ENCODE results near the gene TPRX1. TPM values are rescaled to one million over a fixed set of nuclear protein-coding genes. Genes with fewer than 3 reads are reported as not detected.

TPRX1 gene
- total and polyA plus RNA-seq, 4 experiments from 2014 or later, result not detected

DNA sequence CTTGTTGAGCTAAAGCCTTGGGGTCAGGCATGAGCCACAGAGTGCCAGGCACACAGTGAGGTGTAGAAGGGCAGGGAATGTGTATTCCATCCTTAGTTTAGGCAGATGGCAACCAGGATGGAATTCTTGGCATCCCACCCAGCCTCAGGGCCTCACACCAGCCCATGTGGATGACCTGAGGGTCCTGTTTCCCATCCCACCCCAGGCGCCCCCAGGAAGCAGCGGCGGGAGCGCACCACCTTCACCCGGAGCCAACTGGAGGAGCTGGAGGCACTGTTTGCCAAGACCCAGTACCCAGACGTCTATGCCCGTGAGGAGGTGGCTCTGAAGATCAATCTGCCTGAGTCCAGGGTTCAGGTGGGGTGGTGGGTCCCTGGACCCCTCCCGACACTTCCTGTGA lies 31.7 kb upstream of the TPRX1 start:
- CTCF ChIA-PET (ENCODE audit: partially characterized antibody), result no interaction called here
- Mint-ChIP-seq H3K27me3 (peaks cover 0 to 1% of the 10 kb centered on the region in 2 donors), H3K4me3 (no peak overlapping the region), H3K36me3 (no peaks in the 10 kb centered on the region), H3K27ac (no peak overlapping the region), H3K9me3 (peaks cover 0 to 2% (median 0%) of the 10 kb centered on the region in 8 donors), H3K4me1 (no peaks in the 10 kb centered on the region)
- H3K4me1 ChIP-seq (ENCODE audit: insufficient read depth, low read length), result no peaks in the 10 kb centered on the region
- no peaks in the 10 kb centered on the region for H3K36me3 ChIP-seq (ENCODE audit: insufficient read depth, low read length)
- H3K9me3 ChIP-seq (ENCODE audit: control insufficient read depth in 1 of 2, low read length in 2 of 2), result no peaks in the 10 kb centered on the region
- POLR2A ChIA-PET (ENCODE audit: partially characterized antibody), result no interaction called here
- H3K4me3 ChIP-seq (ENCODE audit: low read length in 2 of 2), result no peak overlapping the region
- no peak overlapping the region for H3K27ac ChIP-seq (ENCODE audit: low read depth, low read length)
- H3K27me3 ChIP-seq (ENCODE audit: insufficient read depth, low read length), result no peaks in the 10 kb centered on the region
- intact Hi-C loops (cut with micrococcal nuclease), result no loop called here
- DNase-seq, result no peak

DNA sequence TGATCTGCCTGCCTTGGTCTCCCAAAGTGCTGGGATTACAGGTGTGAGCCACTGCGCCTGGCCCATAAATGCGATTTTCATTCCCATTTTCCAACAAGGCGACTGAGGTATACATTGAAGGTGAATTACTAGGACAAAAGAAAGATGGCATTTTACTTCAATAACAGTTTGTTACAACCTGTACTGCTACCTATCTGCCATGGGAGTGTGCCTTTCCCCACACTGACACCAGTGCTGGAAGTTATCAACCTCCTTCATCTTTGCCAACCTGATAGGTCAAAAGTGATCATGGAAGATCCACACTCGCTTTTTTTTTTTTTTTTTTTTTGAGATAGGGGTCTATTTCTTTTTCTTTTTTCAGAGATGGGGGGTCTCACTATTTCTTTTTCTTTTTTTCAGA lies 28.4 kb upstream of the TPRX1 start:
- Histone ChIP-seq H3K4me3 (ENCODE audit: low read length in 2 of 2) (no peak overlapping the region), H3K27ac (ENCODE audit: low read depth, low read length) (no peak overlapping the region), H3K4me1 (ENCODE audit: insufficient read depth, low read length) (no peaks in the 10 kb centered on the region), H3K36me3 (ENCODE audit: insufficient read depth, low read length) (no peaks in the 10 kb centered on the region), H3K27me3 (ENCODE audit: insufficient read depth, low read length) (no peaks in the 10 kb centered on the region), H3K9me3 (ENCODE audit: control insufficient read depth in 1 of 2, low read length in 2 of 2) (no peaks in the 10 kb centered on the region)
- H3K9me3 Mint-ChIP-seq, result peaks cover 0 to 2% (median 0%) of the 10 kb centered on the region in 8 donors
- H3K27ac Mint-ChIP-seq, result peak overlapping the region in 1 of 7 donors; percentile 47
- no peak overlapping the region for H3K4me3 Mint-ChIP-seq
- CTCF ChIA-PET (ENCODE audit: partially characterized antibody), result no interaction called here
- no peak for DNase-seq
- H3K36me3 Mint-ChIP-seq, result no peaks in the 10 kb centered on the region
- H3K27me3 Mint-ChIP-seq, result peaks cover 3 to 6% of the 10 kb centered on the region in 2 donors
- H3K4me1 Mint-ChIP-seq, result no peaks in the 10 kb centered on the region
- intact Hi-C loops (cut with micrococcal nuclease), result no loop called here
- POLR2A ChIA-PET (ENCODE audit: partially characterized antibody), result no interaction called here

- intact Hi-C loops (cut with micrococcal nuclease), result no loop called here
- POLR2A ChIA-PET (ENCODE audit: partially characterized antibody), result no interaction called here
- H3K36me3 Mint-ChIP-seq, result no peaks in the 10 kb centered on the region
These were observed 22.4 kb upstream of the TPRX1 start for GRCh38 chr19:47826800-47827199.

GRCh38 chr19:47824396-47824795 lies 20.0 kb upstream of the TPRX1 start:
- peaks cover 0 to 7% (median 1%) of the 10 kb centered on the region in 8 donors for H3K9me3 Mint-ChIP-seq
- ChIA-PET CTCF (ENCODE audit: partially characterized antibody) (no interaction called here), POLR2A (ENCODE audit: partially characterized antibody) (no interaction called here)
- peaks cover 0 to 3% of the 10 kb centered on the region in 2 donors for H3K9me3 ChIP-seq (ENCODE audit: control insufficient read depth in 1 of 2, low read length in 2 of 2)
- H3K36me3 Mint-ChIP-seq, result no peaks in the 10 kb centered on the region
- H3K4me3 ChIP-seq (ENCODE audit: low read length in 2 of 2), result no peak overlapping the region
- peaks cover 0 to 5% (median 3%) of the 10 kb centered on the region in 4 donors for H3K4me1 Mint-ChIP-seq
- no peaks in the 10 kb centered on the region for H3K4me1 ChIP-seq (ENCODE audit: insufficient read depth, low read length)
- no peaks in the 10 kb centered on the region for H3K27me3 ChIP-seq (ENCODE audit: insufficient read depth, low read length)
- no peak overlapping the region for H3K27ac ChIP-seq (ENCODE audit: low read depth, low read length)
- no peaks in the 10 kb centered on the region for H3K36me3 ChIP-seq (ENCODE audit: insufficient read depth, low read length)
- H3K4me3 Mint-ChIP-seq, result no peak overlapping the region
- intact Hi-C loops (cut with micrococcal nuclease), result no loop called here
- no peak for DNase-seq
- H3K27me3 Mint-ChIP-seq, result peaks cover 19 to 25% of the 10 kb centered on the region in 2 donors
- no peak overlapping the region for H3K27ac Mint-ChIP-seq

More at GRCh38 chr19:47826800-47827199, 22.4 kb upstream of the TPRX1 start:
- Mint-ChIP-seq H3K4me1 (peaks cover 0 to 4% (median 0%) of the 10 kb centered on the region in 4 donors), H3K4me3 (no peak overlapping the region), H3K27me3 (peaks cover 5 to 12% of the 10 kb centered on the region in 2 donors), H3K9me3 (peaks cover 0 to 7% (median 1%) of the 10 kb centered on the region in 8 donors), H3K27ac (no peak overlapping the region)
- Histone ChIP-seq H3K9me3 (ENCODE audit: control insufficient read depth in 1 of 2, low read length in 2 of 2) (peaks cover 0 to 3% of the 10 kb centered on the region in 2 donors), H3K4me1 (ENCODE audit: insufficient read depth, low read length) (no peaks in the 10 kb centered on the region), H3K4me3 (ENCODE audit: low read length in 2 of 2) (no peak overlapping the region), H3K36me3 (ENCODE audit: insufficient read depth, low read length) (no peaks in the 10 kb centered on the region), H3K27me3 (ENCODE audit: insufficient read depth, low read length) (no peaks in the 10 kb centered on the region), H3K27ac (ENCODE audit: low read depth, low read length) (no peak overlapping the region)
- DNase-seq, result no peak
- CTCF ChIA-PET (ENCODE audit: partially characterized antibody), result interaction anchor here (0.6 kb wide), 1 partner anchor 11 kb away, joined by 3 read pairs; no protein-coding TSS in a partner anchor

- H3K36me3 Mint-ChIP-seq, result no peaks in the 10 kb centered on the region
- no peaks in the 10 kb centered on the region for H3K36me3 ChIP-seq (ENCODE audit: insufficient read depth, low read length)
- peaks cover 28 to 35% of the 10 kb centered on the region in 2 donors for H3K27me3 Mint-ChIP-seq
- peak within 1 kb of the TSS in 2 of 7 donors; percentile 63 to 71 for H3K27ac Mint-ChIP-seq
- H3K9me3 Mint-ChIP-seq, result peaks cover 0 to 5% (median 0%) of the 10 kb centered on the region in 8 donors
- intact Hi-C loops (cut with micrococcal nuclease), result no loop called here
- no peak within 1 kb of the TSS for H3K4me3 ChIP-seq (ENCODE audit: low read length in 2 of 2)
- no peak for DNase-seq
- H3K9me3 ChIP-seq (ENCODE audit: control insufficient read depth in 1 of 2, low read length in 2 of 2), result no peaks in the 10 kb centered on the region
- no peak within 1 kb of the TSS for H3K27ac ChIP-seq (ENCODE audit: low read depth, low read length)
- ChIA-PET POLR2A (ENCODE audit: partially characterized antibody) (no interaction called here), CTCF (ENCODE audit: partially characterized antibody) (no interaction called here)
- peaks cover 0 to 5% (median 3%) of the 10 kb centered on the region in 4 donors for H3K4me1 Mint-ChIP-seq
- H3K27me3 ChIP-seq (ENCODE audit: insufficient read depth, low read length), result no peaks in the 10 kb centered on the region
- no peaks in the 10 kb centered on the region for H3K4me1 ChIP-seq (ENCODE audit: insufficient read depth, low read length)
- H3K4me3 Mint-ChIP-seq, result no peak within 1 kb of the TSS
These were observed 17.2 kb upstream of the TPRX1 start, which contains the start of gene CRX for GRCh38 chr19:47821460-47822020. Gene CRX, plus strand, starts transcription at chr19:47821937. Its CDS starts 12,507 bp downstream, at chr19:47834444.

- ChIA-PET CTCF (ENCODE audit: partially characterized antibody) (interaction anchor here (1.5 kb wide), 1 partner anchor 49 kb away, joined by 5 read pairs; no protein-coding TSS in a partner anchor), POLR2A (ENCODE audit: partially characterized antibody) (no interaction called here)
- no peaks in the 10 kb centered on the region for H3K36me3 Mint-ChIP-seq
- DNase-seq, result no peak
- Histone ChIP-seq H3K4me1 (ENCODE audit: insufficient read depth, low read length) (no peaks in the 10 kb centered on the region), H3K27me3 (ENCODE audit: insufficient read depth, low read length) (no peaks in the 10 kb centered on the region), H3K9me3 (ENCODE audit: control insufficient read depth in 1 of 2, low read length in 2 of 2) (no peaks in the 10 kb centered on the region), H3K27ac (ENCODE audit: low read depth, low read length) (no peak overlapping the region), H3K36me3 (ENCODE audit: insufficient read depth, low read length) (no peaks in the 10 kb centered on the region), H3K4me3 (ENCODE audit: low read length in 2 of 2) (no peak overlapping the region)
- peaks cover 0 to 3% (median 0%) of the 10 kb centered on the region in 8 donors for H3K9me3 Mint-ChIP-seq
- H3K4me3 Mint-ChIP-seq, result peak overlapping the region in 1 of 8 donors; percentile 65
- peak overlapping the region in 1 of 7 donors; percentile 71 for H3K27ac Mint-ChIP-seq
- peaks cover 28 to 35% of the 10 kb centered on the region in 2 donors for H3K27me3 Mint-ChIP-seq
- intact Hi-C loops (cut with micrococcal nuclease), result no loop called here
- H3K4me1 Mint-ChIP-seq, result peaks cover 0 to 5% (median 3%) of the 10 kb centered on the region in 4 donors
These were observed 16.1 kb upstream of the TPRX1 start for GRCh38 chr19:47820410-47820809.

DNA sequence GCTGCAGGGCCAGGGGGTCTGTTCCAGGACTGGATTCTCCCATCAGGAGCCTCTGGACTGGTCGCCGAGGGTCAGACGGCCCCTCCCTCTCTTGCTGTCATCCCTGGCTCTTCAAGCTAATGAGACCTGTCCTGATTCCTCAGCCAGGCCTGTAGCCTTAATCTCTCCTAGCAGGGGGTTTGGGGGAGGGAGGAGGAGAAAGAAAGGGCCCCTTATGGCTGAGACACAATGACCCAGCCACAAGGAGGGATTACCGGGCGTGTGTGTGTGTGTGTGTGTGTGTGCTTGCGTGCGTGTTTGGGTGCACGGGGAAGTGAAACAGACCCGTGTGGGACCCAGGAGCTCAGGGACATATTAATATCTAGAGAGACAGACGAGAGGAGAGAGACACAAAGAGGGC lies 15.5 kb upstream of the TPRX1 start:
- Histone ChIP-seq H3K36me3 (ENCODE audit: insufficient read depth, low read length) (no peaks in the 10 kb centered on the region), H3K27me3 (ENCODE audit: insufficient read depth, low read length) (no peaks in the 10 kb centered on the region), H3K9me3 (ENCODE audit: control insufficient read depth in 1 of 2, low read length in 2 of 2) (no peaks in the 10 kb centered on the region), H3K27ac (ENCODE audit: low read depth, low read length) (no peak overlapping the region), H3K4me3 (ENCODE audit: low read length in 2 of 2) (no peak overlapping the region), H3K4me1 (ENCODE audit: insufficient read depth, low read length) (no peaks in the 10 kb centered on the region)
- H3K9me3 Mint-ChIP-seq, result peaks cover 0 to 3% (median 0%) of the 10 kb centered on the region in 8 donors
- intact Hi-C loops (cut with micrococcal nuclease), result no loop called here
- H3K27ac Mint-ChIP-seq, result no peak overlapping the region
- H3K27me3 Mint-ChIP-seq, result peaks cover 28 to 35% of the 10 kb centered on the region in 2 donors
- H3K36me3 Mint-ChIP-seq, result no peaks in the 10 kb centered on the region
- ChIA-PET POLR2A (ENCODE audit: partially characterized antibody) (interaction anchor here (0.7 kb wide), 1 partner anchor 690 kb away, joined by 3 read pairs; no protein-coding TSS in a partner anchor), CTCF (ENCODE audit: partially characterized antibody) (interaction anchor here (1.5 kb wide), 1 partner anchor 49 kb away, joined by 5 read pairs; no protein-coding TSS in a partner anchor)
- DNase-seq, result no peak
- H3K4me1 Mint-ChIP-seq, result peaks cover 0 to 5% (median 3%) of the 10 kb centered on the region in 4 donors
- peak overlapping the region in 1 of 8 donors; percentile 3 for H3K4me3 Mint-ChIP-seq
